Measurements from ENCODE around the gene COP1. TPM values are rescaled to one million over a fixed set of nuclear protein-coding genes. Genes with fewer than 3 reads are reported as not detected.

The COP1 gene
- total and polyA plus RNA-seq, 2 of the 4 experiments (the other 2 are of a cell fraction): 17.8 to 35.0 TPM

DNA sequence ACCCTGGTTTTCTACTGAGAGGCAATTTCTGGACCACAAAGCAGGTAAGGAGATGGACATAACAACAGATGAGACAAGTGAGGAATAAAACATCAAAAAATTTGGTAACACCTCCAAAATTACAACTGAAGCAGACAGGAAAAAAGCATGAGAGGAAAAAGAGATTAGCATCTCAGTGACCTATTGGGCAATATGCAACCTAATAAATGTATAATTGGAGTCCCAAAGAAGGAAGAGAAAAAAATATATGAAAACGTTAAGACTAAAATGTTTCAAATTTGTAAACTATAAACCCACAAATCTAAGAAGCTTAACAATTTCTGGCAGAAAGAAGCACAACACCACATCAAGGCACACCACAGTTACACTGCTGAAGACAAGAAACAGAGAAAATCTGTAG lies 255.5 kb downstream of the COP1 start:
- Histone ChIP-seq H3K14ac (replicated peaks; ENCODE audit: low read depth, low read length) (no peak overlapping the region), H4K5ac (ENCODE audit: low read depth, low read length) (no peak overlapping the region), H3K9me3 (ENCODE audit: control insufficient read depth, insufficient read depth, low read length) (no peaks in the 10 kb centered on the region), H2BK20ac (ENCODE audit: low read depth, low read length) (no peak overlapping the region), H3K23ac (ENCODE audit: low read depth, low read length) (no peak overlapping the region), H2BK5ac (ENCODE audit: low read depth, low read length, poor library complexity, severe bottlenecking) (no peak overlapping the region), H3K36me3 (ENCODE audit: control insufficient read depth, insufficient read depth, low read length) (peaks cover 1% of the 10 kb centered on the region; the same call in 1 of the 2 replicates), H3K79me1 (ENCODE audit: low read depth in 1 of 2, low read length in 2 of 2) (peaks cover 3 to 14% of the 10 kb centered on the region in 2 experiments; a peak in 2 of 4 replicates), H4K91ac (ENCODE audit: insufficient read depth, low read depth, low read length) (no peak overlapping the region), H2BK120ac (ENCODE audit: low read depth, low read length) (no peak overlapping the region), H3K9me1 (ENCODE audit: insufficient read depth, low read length) (no peaks in the 10 kb centered on the region), H3K4me3 (ENCODE audit: insufficient read depth, low read depth, low read length) (no peak overlapping the region), H3K4me1 (ENCODE audit: control insufficient read depth, insufficient read depth, low read length) (peaks cover 1% of the 10 kb centered on the region; the same call in 1 of the 2 replicates), H3K56ac (ENCODE audit: extremely low read depth, insufficient read depth, low read length) (no peak overlapping the region), H4K8ac (ENCODE audit: low read depth in 2 of 2, low read length in 2 of 2) (no peak overlapping the region), H3K4me2 (ENCODE audit: low read depth, low read length) (no peak overlapping the region), H2AFZ (replicated peaks; ENCODE audit: low read length, poor library complexity) (no peak overlapping the region), H2AK9ac (replicated peaks; ENCODE audit: low read depth, low read length, poor library complexity) (no peak overlapping the region), H2BK15ac (ENCODE audit: low read depth, low read length) (no peak overlapping the region), H2AK5ac (ENCODE audit: low read depth, low read length) (no peak overlapping the region), H3K9ac (ENCODE audit: low read depth, low read length) (no peak overlapping the region), H3K18ac (ENCODE audit: low read depth, low read length) (no peak overlapping the region), H3K4ac (ENCODE audit: low read depth, low read length) (no peak overlapping the region), H4K20me1 (ENCODE audit: insufficient read depth, low read length) (no peaks in the 10 kb centered on the region), H3K27me3 (ENCODE audit: control insufficient read depth, insufficient read depth, low read length) (no peaks in the 10 kb centered on the region), H3K27ac (ENCODE audit: insufficient read depth, low read length) (no peak overlapping the region)
- TF ChIP-seq CTCF (conservative IDR thresholded peaks at IDR 0.05; ENCODE audit: low read depth, low read length) (no peak), RCOR1 (IDR thresholded peaks at IDR 0.05; ENCODE audit: insufficient replicate concordance, low read length) (no peak), POLR2A (IDR thresholded peaks at IDR 0.05; ENCODE audit: low read depth, low read length) (no peak), MAFK (IDR thresholded peaks at IDR 0.05; ENCODE audit: low read depth, low read length) (no peak), NFE2L2 (IDR thresholded peaks at IDR 0.05; ENCODE audit: low read depth, low read length) (no peak), RFX5 (IDR thresholded peaks at IDR 0.05; ENCODE audit: low read depth, low read length) (no peak), CHD1 (IDR thresholded peaks at IDR 0.05; ENCODE audit: low read depth, low read length) (no peak), CEBPB (IDR thresholded peaks at IDR 0.05; ENCODE audit: low read depth, low read length) (no peak), BHLHE40 (IDR thresholded peaks at IDR 0.05; ENCODE audit: low read depth, low read length) (no peak), MAZ (IDR thresholded peaks at IDR 0.05; ENCODE audit: borderline replicate concordance, low read depth, low read length) (no peak), RAD21 (IDR thresholded peaks at IDR 0.05; ENCODE audit: low read length) (no peak), SMC3 (IDR thresholded peaks at IDR 0.05; ENCODE audit: low read depth, low read length) (no peak), MXI1 (IDR thresholded peaks at IDR 0.05; ENCODE audit: borderline replicate concordance, low read depth, low read length) (no peak), FOS (IDR thresholded peaks at IDR 0.05; ENCODE audit: low read depth, low read length) (no peak)
- TF ChIP-seq, protein P1, sequence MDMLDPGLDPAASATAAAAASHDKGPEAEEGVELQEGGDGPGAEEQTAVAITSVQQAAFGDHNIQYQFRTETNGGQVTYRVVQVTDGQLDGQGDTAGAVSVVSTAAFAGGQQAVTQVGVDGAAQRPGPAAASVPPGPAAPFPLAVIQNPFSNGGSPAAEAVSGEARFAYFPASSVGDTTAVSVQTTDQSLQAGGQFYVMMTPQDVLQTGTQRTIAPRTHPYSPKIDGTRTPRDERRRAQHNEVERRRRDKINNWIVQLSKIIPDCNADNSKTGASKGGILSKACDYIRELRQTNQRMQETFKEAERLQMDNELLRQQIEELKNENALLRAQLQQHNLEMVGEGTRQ (IDR thresholded peaks at IDR 0.05; ENCODE audit: low read depth, low read length): no peak
- TF ChIP-seq, protein P2, sequence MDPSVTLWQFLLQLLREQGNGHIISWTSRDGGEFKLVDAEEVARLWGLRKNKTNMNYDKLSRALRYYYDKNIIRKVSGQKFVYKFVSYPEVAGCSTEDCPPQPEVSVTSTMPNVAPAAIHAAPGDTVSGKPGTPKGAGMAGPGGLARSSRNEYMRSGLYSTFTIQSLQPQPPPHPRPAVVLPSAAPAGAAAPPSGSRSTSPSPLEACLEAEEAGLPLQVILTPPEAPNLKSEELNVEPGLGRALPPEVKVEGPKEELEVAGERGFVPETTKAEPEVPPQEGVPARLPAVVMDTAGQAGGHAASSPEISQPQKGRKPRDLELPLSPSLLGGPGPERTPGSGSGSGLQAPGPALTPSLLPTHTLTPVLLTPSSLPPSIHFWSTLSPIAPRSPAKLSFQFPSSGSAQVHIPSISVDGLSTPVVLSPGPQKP (IDR thresholded peaks at IDR 0.05; ENCODE audit: borderline replicate concordance, low read depth, low read length): no peak
- in situ Hi-C loops (cut with MboI; ENCODE audit: low sequenced_read_pairs) (no loop called here), dilution Hi-C loops (cut with HindIII; ENCODE audit: low sequenced_read_pairs, unreplicated experiment) (no loop called here), intact Hi-C loops (cut with micrococcal nuclease) (no loop called here)
- no peak for DNase-seq
- ChIA-PET CTCF (interaction anchor here (0.6 kb wide), 1 partner anchor 13 kb away, joined by 5 read pairs; no protein-coding TSS in a partner anchor), POLR2A (ENCODE audit: unreplicated experiment) (no interaction called here)
- no CpG with 5 or more reads among the region's 1 CpG for WGBS, 2 experiments (ENCODE audit: extremely low coverage in 2 of 2, insufficient read length in 1 of 2)
- no peak for ATAC-seq (ENCODE audit: low read depth)
- BruUV-seq (replicated peaks): no TSS peak

Data from IMR-90 (cell line).